Activated gamma-delta T cell treated with anti-CD3 and anti-CD28 coated beads, Interleukin-2, amount 50 U/mL, for 16 hours (primary cell): Measurements from ENCODE around the gene RGP1.

ENCODE experiments used
- DNase-seq: peaks from one replicate; pipeline ENCODE4 v3.0.0-alpha.2; 2020; ENCODE audit warnings: low read depth

The RGP1 gene

GRCh38 chr9:35748858-35749514, at the start of gene RGP1, which contains the start of gene GBA2:
TSS of gene RGP1 (plus strand) at chr9:35749287. CDS start at chr9:35749756, 469 bp downstream.
TSS of gene GBA2 (minus strand) at chr9:35749228. CDS start at chr9:35748704, 524 bp downstream.
- peak; percentile 45 for DNase-seq

GRCh38 chr9:35700031-35700430, 49.1 kb upstream of the RGP1 start:
- no peak for DNase-seq

GRCh38 chr9:35700942-35701341, 48.1 kb upstream of the RGP1 start:
- DNase-seq: no peak

GRCh38 chr9:35702696-35703095, 46.4 kb upstream of the RGP1 start:
- DNase-seq: no peak

- no peak for DNase-seq
These were observed 45.0 kb upstream of the RGP1 start for GRCh38 chr9:35703906-35704672.

- no peak for DNase-seq
These were observed 43.7 kb upstream of the RGP1 start for GRCh38 chr9:35705372-35705771.

GRCh38 chr9:35705836-35706430, 43.2 kb upstream of the RGP1 start:
- DNase-seq: no peak

GRCh38 chr9:35706951-35707350, 42.1 kb upstream of the RGP1 start:
- no peak for DNase-seq

- no peak for DNase-seq
These were observed 40.9 kb upstream of the RGP1 start for GRCh38 chr9:35708146-35708545.

- no peak for DNase-seq
These were observed 38.1 kb upstream of the RGP1 start for GRCh38 chr9:35710818-35711500.

- DNase-seq: no peak
These were observed 37.3 kb upstream of the RGP1 start for GRCh38 chr9:35711501-35712428.

GRCh38 chr9:35712762-35713400, 36.2 kb upstream of the RGP1 start:
- DNase-seq: no peak

GRCh38 chr9:35713578-35713977, 35.5 kb upstream of the RGP1 start:
- DNase-seq: no peak

- DNase-seq: no peak
These were observed 35.0 kb upstream of the RGP1 start for GRCh38 chr9:35714123-35714522.

- DNase-seq: no peak
These were observed 34.4 kb upstream of the RGP1 start for GRCh38 chr9:35714579-35715252.

GRCh38 chr9:35716230-35716629, 32.9 kb upstream of the RGP1 start:
- DNase-seq: no peak

- DNase-seq: no peak
These were observed 31.8 kb upstream of the RGP1 start for GRCh38 chr9:35717132-35717870.

GRCh38 chr9:35718721-35719511, 30.2 kb upstream of the RGP1 start:
- DNase-seq: no peak

- DNase-seq: no peak
These were observed 29.5 kb upstream of the RGP1 start for GRCh38 chr9:35719546-35719945.
